HL-60/S4 treated with phorbol 12-myristate 13-acetate at 8.2 ng/mL for 4 days and 3 days (cell line): ENCODE data around the gene PRKG1.

Experiments used
- in situ Hi-C: fragments of 300-500 bp; cut with MboI; formaldehyde crosslinking; loops from 2 replicates; pipeline ENCODE4 v1.15.0; 2022; ENCODE audit warnings: low sequenced_read_pairs

Gene PRKG1

DNA sequence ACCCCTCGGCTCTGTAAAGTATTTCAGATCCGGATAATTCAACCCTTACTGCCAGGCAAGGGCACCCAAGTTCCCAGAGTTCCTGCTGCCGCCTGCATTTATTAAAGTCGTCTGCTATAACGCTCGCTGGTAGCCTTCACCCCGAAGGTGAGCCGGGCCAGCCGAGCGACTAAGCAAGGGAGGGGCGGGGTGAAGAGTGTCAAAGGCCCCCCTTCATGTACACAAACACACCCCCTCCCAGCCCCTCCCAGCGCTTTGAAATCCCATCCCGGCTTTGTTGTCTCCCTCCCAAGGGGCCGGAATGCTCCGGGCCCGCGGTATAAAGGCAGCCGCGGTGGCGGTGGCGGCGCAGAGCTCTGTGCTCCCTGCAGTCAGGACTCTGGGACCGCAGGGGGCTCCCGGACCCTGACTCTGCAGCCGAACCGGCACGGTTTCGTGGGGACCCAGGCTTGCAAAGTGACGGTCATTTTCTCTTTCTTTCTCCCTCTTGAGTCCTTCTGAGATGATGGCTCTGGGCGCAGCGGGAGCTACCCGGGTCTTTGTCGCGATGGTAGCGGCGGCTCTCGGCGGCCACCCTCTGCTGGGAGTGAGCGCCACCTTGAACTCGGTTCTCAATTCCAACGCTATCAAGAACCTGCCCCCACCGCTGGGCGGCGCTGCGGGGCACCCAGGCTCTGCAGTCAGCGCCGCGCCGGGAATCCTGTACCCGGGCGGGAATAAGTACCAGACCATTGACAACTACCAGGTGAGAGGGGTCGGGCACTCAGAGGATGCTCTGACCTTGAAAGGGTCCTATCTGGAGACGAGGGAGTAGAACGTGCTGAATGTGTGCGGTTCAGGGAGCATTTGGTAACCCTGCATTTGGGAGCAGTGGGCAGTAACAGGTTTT lies 1239.9 kb downstream of the PRKG1 start, which contains the start of gene DKK1:
Gene DKK1 (plus strand): TSS at position 349 of the 889 bp plus-strand sequence. CDS start 154 bp downstream, at position 503.
- in situ Hi-C loops: no loop called here

DNA sequence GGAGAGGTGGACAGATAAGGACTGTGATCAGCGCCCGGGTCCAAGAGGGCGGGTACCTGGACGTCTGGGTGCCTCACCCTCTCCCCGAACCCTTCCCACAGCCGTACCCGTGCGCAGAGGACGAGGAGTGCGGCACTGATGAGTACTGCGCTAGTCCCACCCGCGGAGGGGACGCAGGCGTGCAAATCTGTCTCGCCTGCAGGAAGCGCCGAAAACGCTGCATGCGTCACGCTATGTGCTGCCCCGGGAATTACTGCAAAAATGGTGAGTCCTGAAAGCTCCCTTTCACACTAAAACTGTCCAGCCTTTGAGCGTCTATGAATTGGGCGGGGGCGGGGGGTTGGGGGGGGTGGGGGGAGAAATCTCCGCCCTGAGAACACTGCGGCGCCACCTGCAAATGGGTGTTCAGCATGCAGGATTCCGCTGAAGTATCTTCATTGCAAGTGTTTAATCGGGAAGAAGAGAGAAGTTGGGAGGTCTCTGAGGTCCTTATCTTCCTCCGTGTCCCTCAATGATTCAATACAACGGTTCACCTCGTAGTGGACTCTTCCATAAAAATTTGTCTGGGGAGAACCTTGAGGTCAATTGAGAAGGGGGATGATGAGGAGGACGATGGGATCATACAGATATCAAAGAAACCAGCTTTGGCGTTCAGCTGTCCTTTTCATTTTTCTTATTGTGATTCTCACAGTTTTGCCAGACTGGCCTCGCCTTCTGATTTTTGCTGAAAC lies 1240.7 kb downstream of the PRKG1 start:
- in situ Hi-C loops: no loop called here

DNA sequence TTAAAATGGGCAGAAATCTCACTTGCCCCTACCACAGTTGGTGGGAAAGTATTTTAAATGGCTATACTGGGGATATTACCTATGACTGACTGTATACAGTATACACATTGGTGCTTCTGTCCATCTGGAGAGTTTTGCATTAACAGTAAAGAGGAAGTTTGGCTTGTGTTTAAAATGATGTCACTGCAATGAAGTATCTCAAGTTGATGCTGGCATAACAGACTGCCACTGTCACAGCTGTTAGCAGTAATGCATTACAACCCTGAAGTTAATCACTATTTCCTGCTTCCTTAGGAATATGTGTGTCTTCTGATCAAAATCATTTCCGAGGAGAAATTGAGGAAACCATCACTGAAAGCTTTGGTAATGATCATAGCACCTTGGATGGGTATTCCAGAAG lies 1241.7 kb downstream of the PRKG1 start:
- in situ Hi-C loops: no loop called here

DNA sequence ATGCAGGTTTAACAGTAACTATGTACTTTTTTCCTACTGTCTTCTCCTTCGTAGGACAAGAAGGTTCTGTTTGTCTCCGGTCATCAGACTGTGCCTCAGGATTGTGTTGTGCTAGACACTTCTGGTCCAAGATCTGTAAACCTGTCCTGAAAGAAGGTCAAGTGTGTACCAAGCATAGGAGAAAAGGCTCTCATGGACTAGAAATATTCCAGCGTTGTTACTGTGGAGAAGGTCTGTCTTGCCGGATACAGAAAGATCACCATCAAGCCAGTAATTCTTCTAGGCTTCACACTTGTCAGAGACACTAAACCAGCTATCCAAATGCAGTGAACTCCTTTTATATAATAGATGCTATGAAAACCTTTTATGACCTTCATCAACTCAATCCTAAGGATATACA lies 1242.2 kb downstream of the PRKG1 start:
- in situ Hi-C loops: no loop called here

DNA sequence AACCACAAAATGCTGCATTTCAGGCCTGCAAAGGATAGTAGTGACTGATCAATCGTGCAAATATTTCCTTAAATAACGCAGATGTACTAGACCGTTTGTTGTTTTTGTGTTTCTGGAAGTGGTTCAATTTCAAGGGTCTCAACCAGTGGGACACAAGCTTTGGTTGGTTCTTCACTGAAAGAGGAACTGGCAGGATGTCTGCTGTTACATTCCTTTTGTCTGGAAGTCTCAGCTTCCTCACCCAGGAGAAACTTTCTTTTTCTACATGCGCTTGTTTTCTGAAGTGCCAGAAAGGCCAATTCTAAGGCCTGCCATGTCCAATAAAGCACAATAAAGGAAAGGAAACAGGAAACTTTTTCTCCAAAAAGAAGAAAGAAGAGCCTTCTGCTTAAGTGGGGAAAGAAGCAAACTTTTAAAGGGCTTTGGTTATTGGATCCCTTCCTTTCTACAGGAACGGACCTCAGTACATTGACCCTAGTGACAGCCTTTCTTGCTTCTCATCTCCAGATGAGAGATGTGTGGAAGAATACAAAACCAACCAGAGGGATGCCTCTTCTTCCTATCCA lies 1243.9 kb downstream of the PRKG1 start:
- in situ Hi-C loops: no loop called here

DNA sequence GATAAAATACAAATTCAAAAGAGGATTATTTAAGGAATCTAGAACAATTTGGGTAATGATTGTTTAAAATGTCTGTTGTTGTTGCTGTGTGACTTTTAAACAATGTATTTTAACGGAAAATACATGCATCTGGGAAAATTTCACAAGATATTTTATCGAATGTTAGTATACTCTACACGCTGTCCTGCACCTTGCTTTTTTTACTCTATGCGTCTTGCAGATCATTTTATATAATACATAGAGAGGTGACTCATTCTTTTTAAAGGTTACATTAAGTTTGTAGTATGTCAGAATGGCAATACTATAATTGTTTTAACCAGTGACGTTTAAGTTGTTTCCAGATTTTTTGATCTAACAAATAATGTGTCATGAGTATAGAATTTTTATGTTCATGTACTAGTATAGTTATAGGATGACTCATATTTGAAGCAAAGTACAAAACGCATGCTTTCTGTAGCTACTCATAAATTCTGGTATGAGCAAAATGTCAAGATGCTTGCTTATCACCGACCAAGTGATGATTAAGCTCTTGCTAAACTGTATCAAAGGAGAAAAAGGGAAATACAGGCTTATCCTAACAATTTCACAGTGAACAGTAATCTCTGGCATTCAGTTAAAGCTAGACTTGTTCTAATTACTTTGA lies 1244.7 kb downstream of the PRKG1 start:
- in situ Hi-C loops: no loop called here

DNA sequence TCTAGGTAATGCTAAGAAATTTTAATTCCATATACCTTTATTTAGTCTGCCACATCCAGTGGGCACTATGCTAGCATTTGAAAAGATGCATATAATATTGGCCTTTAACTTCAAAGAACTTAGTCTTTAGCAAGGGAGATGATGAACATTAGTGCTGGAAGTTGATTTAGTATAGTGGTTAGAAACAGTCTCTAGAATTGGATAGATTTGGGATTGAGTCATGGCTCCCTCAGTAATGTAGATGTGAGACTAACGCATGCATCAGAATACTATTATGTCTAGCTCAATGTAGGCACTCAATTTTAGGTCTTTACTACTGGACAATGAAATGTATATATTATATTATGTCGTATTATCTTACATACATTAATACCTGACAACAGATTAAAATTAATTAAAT lies 1245.6 kb downstream of the PRKG1 start:
- in situ Hi-C loops: no loop called here

DNA sequence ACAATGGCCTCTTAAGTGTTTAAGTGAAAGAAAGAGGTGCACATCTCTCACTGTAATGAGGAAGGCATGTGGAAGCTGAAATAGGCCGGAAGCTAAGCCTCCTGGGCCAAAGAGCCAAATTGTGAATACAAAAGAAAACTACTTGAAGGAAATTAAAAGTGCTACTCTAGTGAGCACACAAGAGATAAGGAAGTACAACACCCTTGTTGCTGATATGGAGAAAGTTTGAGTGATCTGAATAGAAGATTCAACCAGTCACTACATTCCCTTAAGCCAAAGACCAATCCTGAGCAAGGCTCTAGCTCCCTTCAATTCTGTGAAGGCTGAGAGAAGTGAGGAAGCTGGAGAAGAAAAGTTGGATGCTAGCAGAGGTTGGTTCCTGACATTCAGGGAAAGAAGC lies 1248.0 kb downstream of the PRKG1 start:
- in situ Hi-C loops: no loop called here

DNA sequence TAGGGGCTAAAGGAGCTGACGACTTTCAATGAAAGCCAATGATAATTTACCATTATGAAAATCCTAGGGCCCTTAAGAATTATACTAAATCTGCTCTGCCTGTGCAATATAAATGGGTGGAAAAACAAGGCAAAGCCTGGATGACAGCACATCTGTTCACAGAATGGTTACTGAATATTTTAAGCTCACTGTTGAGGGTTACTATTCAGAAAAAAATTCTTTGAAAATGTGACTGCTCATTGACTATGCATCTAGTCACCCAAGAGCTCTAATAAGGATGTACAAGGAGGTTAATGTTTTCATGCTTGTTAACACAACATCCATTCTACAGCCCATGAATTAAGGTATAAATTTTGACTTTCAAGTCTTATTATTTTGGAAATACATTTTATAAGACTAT lies 1248.6 kb downstream of the PRKG1 start:
- in situ Hi-C loops: no loop called here

DNA sequence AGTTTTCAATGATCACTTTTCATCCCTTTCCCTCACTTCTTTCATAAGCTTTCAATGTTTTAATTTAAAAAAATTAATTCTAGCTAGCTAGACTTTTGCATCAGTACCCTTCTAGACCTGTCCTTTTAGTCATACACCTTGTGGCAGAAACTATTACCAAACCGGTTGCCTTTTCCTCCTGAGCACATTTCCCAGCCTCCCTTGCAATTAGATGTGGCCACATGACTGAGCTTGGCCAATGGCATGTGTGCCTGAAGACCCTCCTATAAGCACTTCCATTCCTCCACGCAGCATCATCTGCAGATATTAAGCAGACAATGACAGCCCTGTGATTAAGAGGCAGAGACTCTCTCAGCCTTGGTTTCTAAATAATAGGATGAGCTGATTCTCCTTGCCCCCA lies 1252.1 kb downstream of the PRKG1 start:
- in situ Hi-C loops: no loop called here

DNA sequence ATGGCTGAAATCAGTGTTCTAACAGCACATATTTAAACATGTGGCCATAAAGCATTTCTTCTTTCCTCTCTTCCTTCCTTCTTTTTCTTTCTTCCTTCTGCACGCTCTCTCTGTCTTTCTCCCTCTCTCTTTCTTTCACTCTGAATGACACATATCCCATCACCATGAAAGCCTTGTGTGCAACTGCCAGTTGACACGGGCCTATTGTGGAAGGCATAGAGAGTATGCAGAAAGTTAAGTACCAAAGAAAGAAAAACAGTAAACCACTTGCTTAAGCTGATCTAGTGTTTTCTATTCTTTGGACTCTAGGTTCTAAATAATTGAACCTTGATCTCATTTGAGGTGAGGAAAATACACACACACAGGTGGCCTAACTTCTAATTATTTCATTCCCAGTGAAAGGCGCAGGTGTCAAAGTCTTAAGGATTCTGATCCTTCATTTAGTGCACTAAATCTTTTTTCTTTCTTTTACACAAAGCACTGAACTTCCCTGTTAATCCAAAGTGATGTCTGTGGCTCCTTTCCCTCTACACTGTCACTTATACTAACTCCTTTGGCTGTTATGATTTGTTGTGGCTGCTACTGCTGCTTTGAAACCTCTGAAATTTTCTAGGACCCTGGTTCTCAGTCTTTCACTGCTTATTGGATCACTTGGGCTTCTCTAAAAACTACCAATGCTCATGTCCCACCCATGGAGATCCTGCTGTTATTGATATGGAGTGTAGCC lies 1257.5 kb downstream of the PRKG1 start:
- in situ Hi-C loops: no loop called here

DNA sequence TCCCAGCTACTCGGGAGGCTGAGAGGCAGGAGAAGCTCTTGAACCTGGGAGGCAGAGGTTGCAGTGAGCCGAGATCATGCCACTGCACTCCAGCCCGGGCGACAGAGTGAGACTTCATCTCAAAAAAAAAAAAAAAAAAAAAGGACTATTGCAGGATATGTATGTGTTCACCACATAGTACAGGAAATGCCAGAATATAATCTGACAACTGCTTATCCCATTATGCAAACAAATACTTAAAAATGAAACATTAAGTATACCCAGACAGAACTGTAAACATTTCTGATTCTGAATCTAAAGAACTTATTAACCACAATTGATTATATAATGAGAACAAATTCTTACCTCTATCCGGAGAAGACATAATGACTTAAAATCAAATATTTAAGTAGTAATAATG lies 1258.5 kb downstream of the PRKG1 start:
- in situ Hi-C loops: no loop called here

DNA sequence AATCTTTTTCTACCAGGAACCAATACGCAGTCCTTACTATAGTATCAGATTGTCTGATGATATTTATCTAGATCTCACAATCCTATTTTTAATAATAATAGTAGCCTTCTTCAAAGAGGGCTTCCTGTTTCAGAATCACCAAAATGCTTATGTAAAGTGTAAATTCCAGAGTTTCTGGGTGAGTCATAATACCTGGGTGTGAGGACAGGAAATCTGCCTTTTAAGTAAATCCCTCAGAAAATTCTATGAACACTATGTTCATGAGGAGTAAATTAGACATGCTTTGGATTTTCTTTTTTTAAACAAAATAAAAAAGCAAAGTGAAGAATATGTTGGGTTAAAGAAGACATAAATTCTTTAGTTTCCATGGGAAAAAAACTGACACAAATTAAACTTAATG lies 1260.3 kb downstream of the PRKG1 start:
- in situ Hi-C loops: no loop called here

DNA sequence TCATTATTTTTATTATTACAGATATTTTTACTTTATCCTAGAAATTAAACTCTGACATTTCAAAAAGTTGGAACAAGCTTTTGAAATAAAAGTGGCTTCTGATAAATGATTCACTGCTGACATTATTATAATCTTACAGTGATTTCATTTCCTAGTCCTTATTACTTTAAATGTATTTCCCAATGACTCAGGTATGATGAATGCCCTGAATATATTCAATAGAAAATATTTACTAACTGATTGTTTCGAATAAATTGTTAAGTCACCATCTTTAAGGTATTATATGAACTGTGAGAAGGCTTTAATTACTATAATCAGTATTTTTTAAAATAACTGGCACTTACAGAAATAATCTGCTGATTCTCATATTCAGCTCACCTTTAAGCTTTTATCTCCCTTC lies 1261.4 kb downstream of the PRKG1 start:
- in situ Hi-C loops: no loop called here

DNA sequence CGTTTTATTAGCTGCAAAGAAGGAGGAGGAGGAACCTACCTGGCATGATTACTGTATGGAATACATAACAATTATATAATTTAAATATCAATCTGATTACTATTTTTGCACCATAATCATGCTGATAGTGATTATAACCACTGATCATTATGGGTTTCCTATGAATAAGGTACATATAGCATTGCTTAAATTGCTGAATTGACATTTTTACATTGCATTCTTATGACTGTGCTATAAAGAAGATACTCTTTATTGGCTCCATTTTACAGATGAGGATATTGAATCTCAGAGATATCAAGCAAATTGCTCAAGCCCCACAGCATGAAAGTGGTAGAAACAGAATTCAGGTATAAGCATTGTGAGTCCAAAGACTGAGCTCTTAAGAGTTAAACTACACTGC lies 1262.9 kb downstream of the PRKG1 start:
- in situ Hi-C loops: no loop called here

DNA sequence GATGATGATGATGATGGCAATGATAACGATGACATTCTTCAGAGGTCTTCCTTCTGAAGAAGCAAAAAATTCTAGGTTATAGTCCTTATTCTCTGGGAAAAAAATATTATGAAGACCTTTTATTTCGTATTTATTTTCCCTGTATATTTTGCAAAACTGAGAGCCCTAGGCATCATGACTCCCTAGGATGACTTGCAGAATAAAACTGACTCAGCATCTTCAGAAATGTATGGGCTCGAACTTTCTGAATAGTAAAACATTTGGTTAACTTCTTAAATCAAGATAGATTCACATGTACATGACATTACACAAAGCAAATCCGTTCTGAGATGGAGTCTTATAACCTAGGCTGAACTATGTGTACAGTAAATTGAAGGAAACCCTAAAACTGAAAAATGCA lies 1269.2 kb downstream of the PRKG1 start:
- in situ Hi-C loops: no loop called here

DNA sequence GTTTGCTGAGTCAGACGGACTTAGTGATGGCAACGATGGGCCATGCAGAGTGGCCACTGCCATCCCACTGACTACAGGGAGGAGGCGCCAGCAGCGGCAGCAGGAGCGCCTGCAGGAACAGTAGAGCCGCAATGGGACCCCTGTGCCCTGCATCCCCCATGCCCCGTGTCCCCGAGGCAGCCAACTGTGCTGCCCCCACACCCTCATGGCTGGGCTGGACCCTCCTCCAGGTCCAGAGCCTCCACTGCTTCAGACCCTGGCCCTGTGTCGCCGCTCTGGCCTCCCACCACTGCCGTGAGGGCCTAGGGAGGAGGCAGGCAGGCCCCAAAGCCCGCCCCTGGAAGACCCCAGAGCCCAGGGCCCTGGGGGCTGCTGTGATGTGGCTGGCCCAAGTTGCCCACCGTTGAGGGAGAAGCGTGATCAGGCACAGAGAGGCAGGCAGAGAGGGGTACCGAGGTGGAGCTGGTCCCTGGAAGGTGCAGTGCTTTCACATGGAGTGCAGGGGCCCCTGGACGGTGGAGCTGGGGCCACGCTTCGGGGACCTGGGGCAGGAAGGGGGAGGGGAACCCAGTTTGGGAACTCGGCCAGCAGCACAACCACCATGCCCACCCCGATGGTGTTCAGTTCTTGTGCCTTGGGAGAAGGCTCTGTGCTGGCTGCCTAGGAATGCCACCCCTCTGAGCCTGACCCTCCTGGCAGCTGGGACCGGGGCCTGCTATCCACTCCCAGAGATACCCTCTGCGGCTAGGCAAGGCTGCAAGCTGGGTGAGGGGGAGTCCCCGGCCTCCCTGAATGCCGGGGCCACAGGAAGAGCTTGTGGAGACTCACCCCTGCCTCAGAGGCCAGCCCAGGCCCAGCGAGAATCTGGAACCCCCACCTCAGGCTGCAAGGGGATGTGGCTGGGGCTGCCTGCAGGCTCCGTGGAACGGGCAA lies 1272.4 kb downstream of the PRKG1 start:
- in situ Hi-C loops: no loop called here

DNA sequence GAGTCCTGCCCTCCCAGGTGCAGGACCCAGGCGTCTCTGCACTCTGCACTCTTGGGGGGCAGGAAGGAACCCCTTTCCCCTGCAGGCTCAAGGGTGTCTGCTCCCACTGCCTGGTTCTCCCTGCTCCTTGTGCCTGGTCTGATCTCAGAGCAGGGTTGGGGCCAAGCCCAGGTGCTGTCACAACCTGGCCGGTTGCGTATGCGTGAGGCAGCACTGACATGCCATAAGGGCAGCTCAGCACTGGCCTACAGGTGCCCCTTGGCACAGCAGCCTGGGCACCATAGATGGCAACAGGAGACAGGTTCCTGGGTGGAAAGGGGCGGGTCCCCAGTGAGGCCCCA lies 1273.0 kb downstream of the PRKG1 start:
- in situ Hi-C loops: no loop called here
